Embryonic facial prominence (tissue), 1 donor: ENCODE measurements around the gene PACS1.

Experiments
- DNase-seq: peaks from one replicate; pipeline ENCODE4 v3.0.0-alpha.2; 2016; ENCODE audit errors: extremely low spot score

The PACS1 gene

GRCh38 chr11:66184728-66185127 lies 114.7 kb downstream of the PACS1 start:
- no peak for DNase-seq

GRCh38 chr11:66186470-66186869 lies 116.4 kb downstream of the PACS1 start:
- DNase-seq: no peak

- DNase-seq: no peak
Measured at GRCh38 chr11:66187453-66187852, 117.4 kb downstream of the PACS1 start.

- DNase-seq: no peak
Measured at GRCh38 chr11:66188580-66188979, 118.5 kb downstream of the PACS1 start.

GRCh38 chr11:66189031-66189745 lies 119.1 kb downstream of the PACS1 start:
- no peak for DNase-seq

GRCh38 chr11:66190786-66191185 lies 120.7 kb downstream of the PACS1 start:
- DNase-seq: no peak

GRCh38 chr11:66192181-66192863 lies 122.2 kb downstream of the PACS1 start:
- no peak for DNase-seq

- no peak for DNase-seq
Measured at GRCh38 chr11:66194391-66194790, 124.3 kb downstream of the PACS1 start.

- DNase-seq: no peak
Measured at GRCh38 chr11:66195867-66196266, 125.8 kb downstream of the PACS1 start.

- no peak for DNase-seq
Measured at GRCh38 chr11:66203847-66204246, 133.8 kb downstream of the PACS1 start.

- DNase-seq: no peak
Measured at GRCh38 chr11:66204412-66204811, 134.3 kb downstream of the PACS1 start.

- DNase-seq: no peak
Measured at GRCh38 chr11:66207816-66208215, 137.7 kb downstream of the PACS1 start.

- DNase-seq: no peak
Measured at GRCh38 chr11:66211100-66211499, 141.0 kb downstream of the PACS1 start.

- DNase-seq: no peak
Measured at GRCh38 chr11:66216911-66217310, 146.8 kb downstream of the PACS1 start.

GRCh38 chr11:66218036-66218435 lies 148.0 kb downstream of the PACS1 start:
- DNase-seq: no peak

GRCh38 chr11:66218846-66219620 lies 149.0 kb downstream of the PACS1 start:
- peak; percentile 12 for DNase-seq

GRCh38 chr11:66219846-66220565 lies 149.9 kb downstream of the PACS1 start:
- DNase-seq: no peak

- no peak for DNase-seq
Measured at GRCh38 chr11:66220566-66220935, 150.5 kb downstream of the PACS1 start.

- DNase-seq: no peak
Measured at GRCh38 chr11:66221012-66221411, 150.9 kb downstream of the PACS1 start.

GRCh38 chr11:66221726-66222236 lies 151.7 kb downstream of the PACS1 start:
- no peak for DNase-seq

- DNase-seq: peak; percentile 73
Measured at GRCh38 chr11:66222358-66223149, 152.5 kb downstream of the PACS1 start.
